Right lobe of liver (tissue), 4 donors: ENCODE measurements around the gene RGS14.
"Not testable (repeated sequence)": the region's sequence is repeated elsewhere in the genome, so short reads cannot be mapped to it uniquely, and the experiment has no call there.

Experiments used
- CTCF ChIP-seq, 4 donors: fragments of 200-600 bp in 3 of 4; fragments of 450-650 bp in 1 of 4; IDR thresholded peaks; one replicate each; pipeline versions ENCODE4 v1.5.1 to v1.8.0; 2016 to 2022; ENCODE audit warnings: antibody characterized with exemption in 4 of 4, mild to moderate bottlenecking in 2 of 4
- POLR2A ChIP-seq: fragments of 450-650 bp; IDR thresholded peaks from one replicate; pipeline ENCODE4 v1.6.1; 2017; ENCODE audit warnings: antibody characterized with exemption, mild to moderate bottlenecking
- donor health status: DM: no; HTN: no; CAD: no.
- donor health status: DM: no; HTN: no; CAD: no.
- donor health status: DM: no; HTN: yes; CAD: no.

- not testable (repeated sequence) for TF ChIP-seq CTCF (IDR thresholded peaks at IDR 0.05); POLR2A
Observed at GRCh38 chr5:177360740-177361139, 3.0 kb downstream of the RGS14 start.
